Cardiac septum (tissue), 1 donor: ENCODE results near the gene PCSK2. TPM values are rescaled to one million over a fixed set of nuclear protein-coding genes. Genes with fewer than 3 reads are reported as not detected.

Experiments used
- DNase-seq: peaks from one replicate; pipeline ENCODE4 v3.0.0-alpha.2; 2020; ENCODE audit warnings: low spot score
- intact Hi-C: fragments of 100-400 bp; cut with DNase I; formaldehyde crosslinking; loops from one replicate; pipeline ENCODE4 v1.14.0; 2022
- total RNA-seq: library from RNA; stranded (reverse); fragmentation: NEBNext Ultra II Directional; extraction: Animal tissue kit (Norgen Biotek cat#: 25700); gene quantifications from one replicate; pipeline ENCODE4 v1.2.1, GENCODE V29; 2021
- donor health status: DM: no; HTN: no; CAD: no.

The PCSK2 gene
- total RNA-seq, 1 donor from 2014 or later, result 0.35 TPM

- intact Hi-C loops, result no loop called here
- DNase-seq, result no peak
These were observed 291.7 kb downstream of the PCSK2 start for GRCh38 chr20:17518339-17519052.

- intact Hi-C loops, result no loop called here
- DNase-seq, result no peak
These were observed 292.9 kb downstream of the PCSK2 start for GRCh38 chr20:17519606-17520285.

GRCh38 chr20:17520583-17520982, 293.7 kb downstream of the PCSK2 start:
- intact Hi-C loops, result no loop called here
- DNase-seq, result no peak

GRCh38 chr20:17522528-17522927, 295.7 kb downstream of the PCSK2 start:
- no peak for DNase-seq
- intact Hi-C loops, result no loop called here

- DNase-seq, result no peak
- intact Hi-C loops, result no loop called here
These were observed 296.5 kb downstream of the PCSK2 start for GRCh38 chr20:17523326-17523725.

GRCh38 chr20:17524560-17524959, 297.7 kb downstream of the PCSK2 start:
- DNase-seq, result no peak
- intact Hi-C loops, result no loop called here

- DNase-seq, result no peak
- intact Hi-C loops, result no loop called here
These were observed 298.3 kb downstream of the PCSK2 start for GRCh38 chr20:17525132-17525531.

- DNase-seq, result no peak
- intact Hi-C loops, result no loop called here
These were observed 298.8 kb downstream of the PCSK2 start for GRCh38 chr20:17525650-17526049.

- intact Hi-C loops, result no loop called here
- DNase-seq, result no peak
These were observed 302.7 kb downstream of the PCSK2 start for GRCh38 chr20:17529586-17529985.

- intact Hi-C loops, result loop anchor here (10.0 kb wide), 2 partner anchors 405 to 465 kb away; no protein-coding TSS in a partner anchor
- no peak for DNase-seq
These were observed 303.3 kb downstream of the PCSK2 start for GRCh38 chr20:17530153-17530552.

- no peak for DNase-seq
- intact Hi-C loops, result loop anchor here (10.0 kb wide), 2 partner anchors 404 to 464 kb away; no protein-coding TSS in a partner anchor
These were observed 304.1 kb downstream of the PCSK2 start, which contains the start of gene BFSP1 for GRCh38 chr20:17530716-17531664. BFSP1 (minus strand) TSS chr20:17531379; CDS start chr20:17531329, 50 bp downstream.

- DNase-seq, result no peak
- intact Hi-C loops, result loop anchor here (10.0 kb wide), 2 partner anchors 403 to 463 kb away; no protein-coding TSS in a partner anchor
These were observed 304.8 kb downstream of the PCSK2 start for GRCh38 chr20:17531665-17532025.

GRCh38 chr20:17533396-17533795, 306.6 kb downstream of the PCSK2 start:
- DNase-seq, result no peak
- intact Hi-C loops, result loop anchor here (10.0 kb wide), 2 partner anchors 401 to 461 kb away; no protein-coding TSS in a partner anchor

- DNase-seq, result no peak
- intact Hi-C loops, result loop anchor here (10.0 kb wide), 2 partner anchors 401 to 461 kb away; no protein-coding TSS in a partner anchor
These were observed 307.2 kb downstream of the PCSK2 start for GRCh38 chr20:17534077-17534476.
